ENCODE data around the gene SYMPK.

GRCh38 chr19:45772130-45772840 lies 90.7 kb downstream of the SYMPK start:
- TF ChIP-seq, protein P1, sequence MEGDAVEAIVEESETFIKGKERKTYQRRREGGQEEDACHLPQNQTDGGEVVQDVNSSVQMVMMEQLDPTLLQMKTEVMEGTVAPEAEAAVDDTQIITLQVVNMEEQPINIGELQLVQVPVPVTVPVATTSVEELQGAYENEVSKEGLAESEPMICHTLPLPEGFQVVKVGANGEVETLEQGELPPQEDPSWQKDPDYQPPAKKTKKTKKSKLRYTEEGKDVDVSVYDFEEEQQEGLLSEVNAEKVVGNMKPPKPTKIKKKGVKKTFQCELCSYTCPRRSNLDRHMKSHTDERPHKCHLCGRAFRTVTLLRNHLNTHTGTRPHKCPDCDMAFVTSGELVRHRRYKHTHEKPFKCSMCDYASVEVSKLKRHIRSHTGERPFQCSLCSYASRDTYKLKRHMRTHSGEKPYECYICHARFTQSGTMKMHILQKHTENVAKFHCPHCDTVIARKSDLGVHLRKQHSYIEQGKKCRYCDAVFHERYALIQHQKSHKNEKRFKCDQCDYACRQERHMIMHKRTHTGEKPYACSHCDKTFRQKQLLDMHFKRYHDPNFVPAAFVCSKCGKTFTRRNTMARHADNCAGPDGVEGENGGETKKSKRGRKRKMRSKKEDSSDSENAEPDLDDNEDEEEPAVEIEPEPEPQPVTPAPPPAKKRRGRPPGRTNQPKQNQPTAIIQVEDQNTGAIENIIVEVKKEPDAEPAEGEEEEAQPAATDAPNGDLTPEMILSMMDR (IDR thresholded peaks at IDR 0.05; ENCODE audit: insufficient read depth, low read length, poor library complexity, severe bottlenecking): no peak
- TF ChIP-seq EZH2phosphoT487 (conservative IDR thresholded peaks at IDR 0.05; ENCODE audit: low read length): no peak
